Left kidney (tissue), 2 donors: ENCODE data around the gene CD300H. TPM values are rescaled to one million over a fixed set of nuclear protein-coding genes. Genes with fewer than 3 reads are reported as not detected.

Source experiments
- DNase-seq: peaks from one replicate; pipeline ENCODE4 v3.0.0-alpha.2; 2013
- polyA plus RNA-seq: library from polyadenylated mRNA; unstranded; fragments of 120-200 nt; gene quantifications from one replicate; pipeline ENCODE4 v1.2.1, GENCODE V29; 2013; ENCODE audit not compliant: insufficient read length

The CD300H gene
- polyA plus RNA-seq, 1 donor, result not detected

GRCh38 chr17:74550602-74551001, 16.7 kb downstream of the CD300H start:
- no peak for DNase-seq

DNA sequence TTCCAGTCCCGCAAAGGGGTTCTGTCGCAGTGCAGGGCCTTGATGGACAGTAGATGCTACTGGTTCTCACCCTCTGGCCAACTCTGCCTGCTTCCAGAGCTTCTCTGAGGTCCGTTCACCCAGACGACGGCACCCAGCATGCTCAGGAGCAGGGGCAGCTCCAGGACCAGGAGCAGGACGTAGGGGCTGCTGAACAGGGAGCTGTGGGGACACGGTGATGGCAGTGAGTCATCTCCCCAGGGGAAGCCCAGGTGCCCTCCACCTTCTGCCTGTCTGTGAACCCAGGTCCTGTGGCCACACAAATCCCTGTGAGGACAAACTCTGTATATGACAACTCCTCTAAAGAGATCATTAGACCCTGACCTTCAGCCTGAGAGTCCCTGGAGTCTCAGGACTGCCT, 18.0 kb downstream of the CD300H start:
- no peak for DNase-seq

GRCh38 chr17:74547736-74548135, 19.6 kb downstream of the CD300H start:
- DNase-seq, result no peak

DNA sequence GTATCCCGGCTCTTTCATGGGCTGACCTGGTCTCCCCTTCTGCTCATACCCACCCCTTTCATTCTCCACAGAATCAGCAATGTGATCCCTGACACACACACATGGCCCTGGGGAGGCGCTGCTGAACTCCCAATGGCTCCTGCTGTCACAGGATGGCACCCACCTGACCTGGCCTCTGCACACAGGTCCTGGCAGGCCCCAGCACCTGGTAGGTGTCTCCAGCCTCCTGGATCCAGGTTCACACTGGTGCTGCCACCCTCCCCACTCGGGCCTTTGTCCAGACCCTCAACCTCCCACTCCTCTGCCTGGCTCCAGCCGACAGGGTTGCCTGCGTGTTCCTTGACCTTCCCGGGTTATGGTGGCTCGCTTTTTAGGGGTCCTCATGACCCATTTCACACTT, 20.0 kb downstream of the CD300H start:
- no peak for DNase-seq

GRCh38 chr17:74546586-74546985, 20.7 kb downstream of the CD300H start:
- DNase-seq, result no peak

- no peak for DNase-seq
These were observed 21.5 kb downstream of the CD300H start, which contains the start of gene CD300C for GRCh38 chr17:74545843-74546230. TSS of gene CD300C (minus strand) at chr17:74546115. CDS start at chr17:74545782, 333 bp downstream.

DNA sequence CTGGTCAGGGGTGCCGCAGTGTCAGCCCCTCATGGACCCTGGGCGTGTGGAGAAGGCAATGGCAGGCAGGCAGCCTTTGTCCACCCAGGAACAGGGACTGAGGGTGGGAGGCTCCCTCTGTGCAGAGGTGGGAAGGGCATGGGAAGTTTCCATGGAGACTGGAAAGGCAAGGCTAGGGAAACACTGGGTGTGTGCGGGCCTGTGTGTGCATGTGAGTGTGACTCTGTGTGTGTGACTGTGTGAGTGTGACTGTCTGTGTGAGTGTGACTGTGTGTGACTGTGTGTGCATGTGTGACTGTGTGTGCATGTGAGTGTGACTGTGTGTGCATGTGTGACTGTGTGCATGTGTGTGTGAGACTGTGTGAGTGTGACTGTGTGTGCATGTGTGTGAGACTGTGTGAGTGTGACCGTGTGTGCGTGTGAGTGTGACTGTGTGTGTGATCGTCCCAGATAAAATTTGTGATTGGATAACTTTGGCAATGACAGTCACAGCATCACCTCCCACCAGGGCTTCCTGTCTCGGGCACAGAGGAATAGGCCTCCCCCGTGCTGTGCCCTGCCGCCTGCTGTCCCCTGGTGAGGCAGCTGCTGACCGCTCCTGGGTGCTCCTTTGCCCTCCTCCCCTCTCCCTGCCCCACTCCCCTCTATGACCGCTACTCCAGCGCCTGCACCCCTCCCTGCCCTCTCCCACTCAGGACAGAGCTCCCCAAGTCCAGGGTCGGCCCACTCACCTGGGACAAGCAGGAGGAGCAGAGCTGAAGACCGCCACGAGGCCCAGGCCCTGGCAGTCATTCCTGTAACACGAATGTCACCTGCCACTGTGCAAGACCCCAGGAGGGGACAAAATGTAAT, 22.1 kb downstream of the CD300H start:
- DNase-seq, result peak; percentile 5

DNA sequence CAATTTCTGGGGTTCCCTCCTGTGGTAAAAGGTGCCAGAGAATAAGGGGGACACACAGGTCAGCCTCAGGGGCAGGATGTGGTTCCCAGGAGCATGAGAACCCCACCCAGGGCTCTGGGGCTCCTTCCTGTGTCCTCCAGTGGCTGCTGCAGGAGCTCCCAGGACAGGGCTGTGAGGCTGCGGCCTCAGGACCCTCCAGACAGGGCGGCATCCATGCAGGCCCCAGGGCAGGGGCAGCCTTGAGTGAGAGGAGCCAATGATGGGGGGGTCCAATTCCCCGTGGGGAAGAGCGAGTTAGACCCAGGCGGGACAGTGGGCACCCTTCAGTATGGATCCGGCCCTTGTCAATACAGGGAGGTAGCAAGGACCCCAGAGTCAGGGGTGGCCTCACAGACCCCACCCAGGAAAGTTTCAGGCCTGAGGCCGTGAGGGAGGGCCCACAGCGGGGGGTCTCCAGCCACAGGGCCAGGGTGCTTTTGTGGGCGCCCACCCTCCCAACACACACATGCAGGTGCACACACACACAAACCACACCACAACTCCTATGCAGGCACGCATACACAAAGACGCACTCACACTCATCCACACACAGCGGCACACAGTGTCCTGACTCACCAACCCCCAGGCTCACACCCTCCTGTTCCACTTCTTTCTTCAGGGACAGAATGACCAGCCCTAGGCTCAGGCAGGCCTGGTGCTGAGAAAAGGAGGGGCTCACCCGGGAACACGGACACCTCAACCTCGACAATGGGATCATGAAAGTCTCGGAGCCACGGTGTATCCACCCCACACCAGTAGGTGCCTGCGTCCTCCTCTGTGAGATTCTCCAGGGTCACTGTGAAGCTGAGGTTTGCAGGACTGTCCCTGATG, 23.2 kb downstream of the CD300H start:
- DNase-seq, result no peak

GRCh38 chr17:74543406-74543805, 23.9 kb downstream of the CD300H start:
- no peak for DNase-seq

GRCh38 chr17:74542727-74543383, 24.5 kb downstream of the CD300H start:
- no peak for DNase-seq

DNA sequence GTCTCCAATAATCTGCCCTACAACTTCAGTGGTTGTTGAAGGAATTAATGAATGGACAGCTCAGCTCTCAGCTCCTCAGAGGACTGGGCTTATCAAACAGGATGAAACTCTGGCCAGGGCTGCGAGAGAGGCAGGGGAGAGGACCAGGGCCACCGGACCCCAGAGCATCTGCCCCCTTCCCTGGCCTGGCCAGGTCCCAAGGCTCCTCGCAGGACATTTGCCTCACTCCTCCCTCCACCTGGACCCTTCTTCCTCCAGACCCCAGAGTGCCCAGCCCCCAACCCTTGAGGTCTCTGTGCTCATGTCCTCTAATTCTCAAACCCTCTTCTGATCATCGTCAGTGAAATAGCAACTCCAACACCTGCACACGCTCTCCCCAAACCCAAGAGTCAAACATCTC, 25.1 kb downstream of the CD300H start:
- DNase-seq, result no peak

DNA sequence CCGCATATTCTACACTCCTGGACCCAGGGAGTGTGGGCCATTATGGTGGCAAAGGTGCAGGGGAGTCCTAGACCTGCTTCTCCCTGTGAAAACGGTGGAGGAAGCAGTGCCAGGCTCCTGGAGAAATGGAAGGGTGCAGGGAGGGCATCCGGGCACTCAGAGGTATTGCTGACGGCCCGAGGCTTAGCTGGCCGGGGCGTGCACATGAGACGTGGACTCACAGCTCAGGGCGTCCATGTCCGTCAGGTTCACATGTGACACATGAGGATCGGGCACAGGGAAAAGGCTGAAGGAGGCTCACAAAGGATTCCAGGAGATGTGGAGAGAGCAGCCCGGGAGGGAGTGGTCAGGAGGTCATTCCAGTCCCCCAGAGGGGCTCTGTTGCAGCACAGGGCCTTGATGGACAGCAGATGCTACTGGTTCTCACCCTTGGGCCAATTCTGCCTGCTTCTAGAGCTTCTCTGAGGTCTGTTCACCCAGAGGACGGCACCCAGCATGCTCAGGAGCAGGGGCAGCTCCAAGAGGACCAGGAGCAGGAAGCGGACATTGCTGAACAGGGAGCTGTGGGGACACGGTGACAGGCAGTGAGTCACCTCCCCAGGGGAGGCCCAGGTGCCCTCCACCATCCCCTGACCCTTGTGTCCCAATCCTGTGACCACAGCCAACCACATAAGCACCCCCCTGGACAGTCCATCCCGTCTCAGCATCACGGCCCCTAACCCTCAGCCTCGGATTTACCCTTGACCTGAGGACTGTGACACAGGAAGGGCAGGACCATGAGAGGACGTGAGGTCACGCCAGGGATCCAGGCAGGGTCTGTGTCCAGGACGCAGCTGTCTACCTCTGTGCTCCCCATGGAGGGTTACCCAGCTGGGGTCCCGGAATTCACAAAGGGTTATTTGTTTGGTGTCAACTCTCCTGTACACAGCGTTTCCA, 25.9 kb downstream of the CD300H start:
- no peak for DNase-seq

DNA sequence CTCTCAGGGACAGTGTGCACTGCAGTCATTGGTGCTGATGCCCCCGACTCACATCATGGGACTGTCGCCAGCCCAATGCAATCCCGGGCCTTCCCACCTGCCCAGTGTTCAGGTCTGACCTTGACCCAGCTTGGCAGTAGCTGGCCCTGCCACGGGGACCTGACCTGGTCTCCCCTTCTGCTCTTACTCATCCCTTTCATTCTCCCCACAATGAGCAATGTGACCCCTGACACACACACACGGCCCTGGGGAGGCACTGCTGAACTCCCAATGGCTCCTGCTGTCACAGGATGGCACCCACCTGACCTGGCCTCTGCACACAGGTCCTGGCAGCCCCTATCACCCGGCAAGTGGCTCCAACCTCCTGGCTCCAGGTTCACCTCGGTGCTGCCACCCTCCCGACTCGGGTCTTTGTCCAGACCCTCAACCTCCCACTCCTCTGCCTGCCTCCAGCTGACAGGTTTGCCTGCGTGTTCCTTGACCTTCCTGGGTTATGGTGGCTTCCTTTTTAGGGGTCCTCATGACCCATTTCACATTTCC, 28.0 kb downstream of the CD300H start:
- DNase-seq, result no peak

DNA sequence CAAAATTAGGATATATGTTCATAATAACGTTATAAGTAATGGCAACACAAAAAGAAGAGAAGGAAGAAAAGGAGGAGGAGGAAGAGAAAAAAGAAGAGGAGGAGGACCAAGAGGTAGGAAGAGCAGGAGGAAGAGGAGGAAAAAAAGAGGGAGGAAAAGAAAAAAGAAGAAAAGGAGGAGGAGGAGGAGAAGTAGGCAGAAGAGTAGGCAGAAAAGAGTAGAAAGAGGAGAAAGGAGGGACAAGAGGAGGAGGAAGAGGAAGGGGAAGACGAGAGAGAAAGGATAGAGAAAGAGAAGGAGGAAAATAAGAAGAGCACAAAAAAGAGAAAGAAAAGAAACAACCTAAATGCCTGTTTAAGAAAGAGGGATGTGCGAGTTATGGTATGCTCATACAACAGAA, 30.4 kb downstream of the CD300H start:
- DNase-seq, result no peak

- no peak for DNase-seq
These were observed 35.2 kb downstream of the CD300H start for GRCh38 chr17:74532115-74532514.

DNA sequence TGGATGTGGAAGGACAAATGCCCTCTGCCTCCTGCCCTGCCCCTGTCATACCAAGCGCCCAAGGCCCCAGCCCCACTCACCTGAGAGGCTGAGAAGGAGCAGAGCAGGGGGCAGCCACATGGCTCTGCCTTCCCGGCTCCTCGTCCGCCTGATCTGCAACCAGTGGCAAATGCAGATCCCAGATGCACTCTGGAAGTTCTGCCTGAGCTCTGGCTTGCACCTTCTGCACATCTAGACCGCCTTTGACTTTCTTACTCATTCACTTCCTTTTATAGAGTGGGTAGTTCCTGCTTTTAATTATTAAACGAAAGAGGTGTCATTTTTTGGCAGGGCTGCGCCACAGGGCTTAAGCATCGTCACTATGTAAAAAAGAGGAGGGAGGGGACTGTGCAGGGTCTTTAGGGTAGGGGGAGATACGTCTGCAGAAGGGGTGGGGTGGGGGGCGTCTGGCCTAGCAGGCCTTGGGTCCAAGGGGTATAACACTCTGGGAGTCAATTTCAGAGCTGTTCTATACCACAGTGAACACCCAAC, 36.0 kb downstream of the CD300H start, which contains the start of gene CD300LB:
CD300LB (minus strand) TSS at position 245 of the 531 bp plus-strand sequence; CDS start at position 120, 125 bp downstream.
- no peak for DNase-seq

DNA sequence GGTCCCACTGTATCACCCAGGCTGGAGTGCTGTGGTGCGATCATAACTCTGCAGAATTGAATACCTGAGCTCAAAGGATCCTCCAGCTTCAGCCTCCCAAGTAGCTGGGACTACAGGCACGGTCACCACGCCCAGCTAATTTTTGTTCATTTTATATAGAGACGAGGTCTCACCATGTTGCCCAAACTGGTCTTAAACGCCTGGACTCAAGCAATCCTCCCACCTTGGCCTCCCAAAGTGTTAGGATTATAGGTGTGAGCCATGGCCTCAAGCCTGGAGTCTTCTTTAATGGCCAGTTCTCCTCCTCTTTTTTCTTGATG, 36.5 kb downstream of the CD300H start:
- DNase-seq, result no peak

DNA sequence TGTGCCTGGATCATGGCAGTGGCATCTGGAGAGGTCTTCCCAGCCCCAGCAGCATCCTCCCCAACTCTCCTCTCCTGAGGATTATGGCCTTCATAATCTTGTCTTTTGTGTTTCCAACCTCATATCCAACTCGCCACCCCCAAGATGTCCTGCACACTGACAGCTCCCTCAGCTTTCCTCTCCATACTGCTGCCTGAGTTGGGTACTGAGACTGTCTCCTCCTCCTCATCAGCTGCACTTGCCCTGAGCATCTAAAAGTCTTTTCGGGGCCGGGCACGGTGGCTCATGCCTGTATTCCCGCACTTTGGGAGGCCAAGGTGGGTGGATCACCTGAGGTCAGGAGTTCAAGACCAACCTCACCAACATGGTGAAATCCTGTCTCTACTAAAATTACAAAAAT, 38.1 kb downstream of the CD300H start:
- DNase-seq, result no peak

DNA sequence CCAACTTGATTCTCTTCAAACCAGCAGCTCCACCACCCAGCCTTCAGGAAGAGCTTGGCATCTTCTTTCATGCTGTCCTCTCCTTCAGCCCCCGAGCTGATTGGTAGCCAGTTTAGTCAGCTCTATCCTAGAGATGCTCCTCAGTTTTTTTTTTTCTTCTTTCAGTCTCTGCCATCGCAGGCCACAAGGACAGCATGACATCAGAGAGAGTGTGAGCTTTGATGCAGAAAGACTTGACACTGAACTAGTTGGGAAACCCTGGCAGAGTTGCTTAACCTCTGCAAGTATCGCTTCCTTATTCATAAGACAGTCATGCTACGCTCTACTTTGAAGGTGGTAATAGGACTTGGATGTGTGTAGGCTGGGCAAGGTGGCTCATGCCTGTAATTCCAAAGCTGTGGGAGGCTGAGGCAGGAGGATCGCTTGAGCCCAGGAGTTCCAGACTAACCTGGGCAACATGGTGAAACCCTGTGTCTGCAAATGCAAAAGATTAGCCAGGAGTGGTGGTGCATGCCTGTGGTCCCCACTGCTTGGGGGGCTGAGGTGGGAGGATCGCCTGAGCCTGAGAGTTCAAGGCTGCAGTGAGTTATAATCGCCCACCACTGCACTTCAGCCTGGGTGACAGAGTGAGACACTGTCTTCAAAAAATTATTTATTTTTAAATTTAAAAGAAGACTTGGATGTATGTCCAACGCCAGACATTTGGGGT, 38.7 kb downstream of the CD300H start:
- no peak for DNase-seq

- DNase-seq, result no peak
These were observed 39.6 kb downstream of the CD300H start for GRCh38 chr17:74527756-74528155.
